Tibial artery (tissue), 4 donors: Measurements from ENCODE around the gene FBXW11.
A peak's percentile ranks its signal among the peaks of the same experiment; 100 is the strongest.

Experiments used
- DNase-seq, 2 donors: peaks; one replicate each; pipeline ENCODE4 v3.0.0-alpha.2; 2019
- H3K27ac ChIP-seq, 2 donors: fragments of 200-600 bp; sonication (generic) in 1 of 2; 1 replicate in 1 of 2; 2 replicates in 1 of 2; pipeline ENCODE4 v1.5.1; 2018 to 2019; ENCODE audit warnings: mild to moderate bottlenecking in 1 of 2
- H3K27me3 ChIP-seq, 2 donors: fragments of 200-600 bp; sonication (generic) in 1 of 2; one replicate each; pipeline versions ENCODE4 v1.5.1 to v1.6.0; 2016 to 2019
- H3K36me3 ChIP-seq, 3 donors: fragments of 200-600 bp; sonication (generic) in 2 of 3; one replicate each; pipeline ENCODE4 v1.5.1; 2016 to 2019; ENCODE audit warnings: mild to moderate bottlenecking in 2 of 3
- H3K4me1 ChIP-seq, 4 donors: fragments of 200-600 bp; sonication (generic) in 2 of 4; 1 replicate in 3 of 4; 2 replicates in 1 of 4; pipeline ENCODE4 v1.5.1; 2016 to 2019
- H3K4me3 ChIP-seq, 2 donors: fragments of 200-600 bp; sonication (generic) in 1 of 2; 1 replicate in 1 of 2; 2 replicates in 1 of 2; pipeline ENCODE4 v1.5.1; 2018 to 2019; ENCODE audit warnings: mild to moderate bottlenecking in 2 of 2
- H3K9me3 ChIP-seq, 3 donors: fragments of 200-600 bp; sonication (generic) in 1 of 3; one replicate each; pipeline ENCODE4 v1.5.1; 2016 to 2019
- CTCF ChIP-seq, 2 experiments: fragments of 200-600 bp in 1 of 2; fragments of 450-650 bp in 1 of 2; IDR thresholded peaks; one replicate each; pipeline ENCODE4 v1.5.1; 2017 to 2019; ENCODE audit warnings: antibody characterized with exemption in 2 of 2, mild to moderate bottlenecking in 1 of 2, moderate library complexity in 1 of 2
- intact Hi-C: fragments of 100-400 bp; cut with DNase I; formaldehyde crosslinking; loops from one replicate; pipeline ENCODE4 v1.15.0; 2023; ENCODE audit warnings: low total_unique reads

FBXW11 gene

GRCh38 chr5:172051643-172052339 lies 45.4 kb upstream of the FBXW11 start:
- Histone ChIP-seq H3K4me1 (peaks cover 0 to 18% (median 10%) of the 10 kb centered on the region in 4 donors), H3K27me3 (no peaks in the 10 kb centered on the region), H3K27ac (peak overlapping the region; percentile 29 to 40), H3K9me3 (no peaks in the 10 kb centered on the region), H3K4me3 (no peak overlapping the region), H3K36me3 (peaks cover 0 to 17% (median 7%) of the 10 kb centered on the region in 3 donors)
- intact Hi-C loops = no loop called here
- no peak for TF ChIP-seq CTCF (IDR thresholded peaks at IDR 0.05)
- DNase-seq = no peak

GRCh38 chr5:172050080-172050479 lies 43.6 kb upstream of the FBXW11 start:
- Histone ChIP-seq H3K27ac (no peak overlapping the region), H3K36me3 (peaks cover 0 to 17% (median 7%) of the 10 kb centered on the region in 3 donors), H3K4me1 (peaks cover 0 to 18% (median 10%) of the 10 kb centered on the region in 4 donors), H3K27me3 (no peaks in the 10 kb centered on the region), H3K4me3 (no peak overlapping the region), H3K9me3 (no peaks in the 10 kb centered on the region)
- DNase-seq = no peak
- intact Hi-C loops = no loop called here
- TF ChIP-seq CTCF (IDR thresholded peaks at IDR 0.05) = no peak

- Histone ChIP-seq H3K9me3 (no peaks in the 10 kb centered on the region), H3K36me3 (peaks cover 0 to 16% (median 7%) of the 10 kb centered on the region in 3 donors), H3K4me1 (peaks cover 0 to 18% (median 10%) of the 10 kb centered on the region in 4 donors), H3K27ac (no peak overlapping the region), H3K27me3 (no peaks in the 10 kb centered on the region), H3K4me3 (no peak overlapping the region)
- intact Hi-C loops = loop anchor here (10.0 kb wide), 1 partner anchor 635 kb away; the partner anchor contains the start of gene FGF18
- DNase-seq = no peak
- TF ChIP-seq CTCF (IDR thresholded peaks at IDR 0.05) = no peak
These were observed 42.9 kb upstream of the FBXW11 start for GRCh38 chr5:172049226-172049796.

GRCh38 chr5:172048539-172049101 lies 42.2 kb upstream of the FBXW11 start:
- H3K27ac ChIP-seq = no peak overlapping the region
- intact Hi-C loops = loop anchor here (10.0 kb wide), 1 partner anchor 634 kb away; the partner anchor contains the start of gene FGF18
- H3K36me3 ChIP-seq = peaks cover 0 to 22% (median 7%) of the 10 kb centered on the region in 3 donors
- H3K4me1 ChIP-seq = peaks cover 0 to 18% (median 10%) of the 10 kb centered on the region in 4 donors
- DNase-seq = no peak
- no peaks in the 10 kb centered on the region for H3K27me3 ChIP-seq
- H3K9me3 ChIP-seq = no peaks in the 10 kb centered on the region
- no peak for TF ChIP-seq CTCF (IDR thresholded peaks at IDR 0.05)
- no peak overlapping the region for H3K4me3 ChIP-seq

GRCh38 chr5:172048170-172048422 lies 41.7 kb upstream of the FBXW11 start:
- Histone ChIP-seq H3K9me3 (no peaks in the 10 kb centered on the region), H3K27me3 (no peaks in the 10 kb centered on the region), H3K4me3 (no peak overlapping the region), H3K4me1 (peaks cover 0 to 18% (median 10%) of the 10 kb centered on the region in 4 donors), H3K36me3 (peaks cover 0 to 23% (median 7%) of the 10 kb centered on the region in 3 donors), H3K27ac (no peak overlapping the region)
- no peak for TF ChIP-seq CTCF (IDR thresholded peaks at IDR 0.05)
- intact Hi-C loops = loop anchor here (10.0 kb wide), 1 partner anchor 633 kb away; the partner anchor contains the start of gene FGF18
- DNase-seq = no peak
